H9 (cell line): ENCODE data around the gene ARL1. TPM values are rescaled to one million over a fixed set of nuclear protein-coding genes. Genes with fewer than 3 reads are reported as not detected.

Experiments used
- DNase-seq: peaks from one replicate; pipeline ENCODE4 v3.0.0-alpha.2; 2017
- H2AFZ ChIP-seq: one replicate; pipeline ENCODE4 v1.6.1; 2013; ENCODE audit warnings: mild to moderate bottlenecking, low read length, control low read depth, moderate library complexity
- H2AK5ac ChIP-seq: 2 replicates; pipeline ENCODE4 v1.6.1; 2013; ENCODE audit warnings: low read length, control low read depth, mixed read lengths; ENCODE audit not compliant: insufficient read length
- H2BK120ac ChIP-seq: one replicate; pipeline ENCODE4 v1.6.1; 2013; ENCODE audit warnings: low read depth, mild to moderate bottlenecking, low read length, control low read depth, inconsistent platforms; ENCODE audit not compliant: poor library complexity, severe bottlenecking
- H2BK12ac ChIP-seq: 2 replicates; pipeline ENCODE4 v1.6.1; 2013; ENCODE audit warnings: low read length, control low read depth, mixed read lengths, low read depth; ENCODE audit not compliant: insufficient read length
- H2BK15ac ChIP-seq: 2 replicates; pipeline ENCODE4 v1.6.1; 2013; ENCODE audit warnings: low read depth, low read length, control low read depth
- H2BK20ac ChIP-seq: one replicate; pipeline ENCODE4 v1.6.1; 2013; ENCODE audit warnings: low read depth, mild to moderate bottlenecking, low read length, control low read depth, inconsistent platforms; ENCODE audit not compliant: poor library complexity, severe bottlenecking
- H2BK5ac ChIP-seq: 2 replicates; pipeline ENCODE4 v1.6.1; 2013; ENCODE audit warnings: low read length, control low read depth, mixed read lengths; ENCODE audit not compliant: insufficient read length
- H3K14ac ChIP-seq: 2 replicates; pipeline ENCODE4 v1.6.1; 2013; ENCODE audit warnings: low read length, control low read depth; ENCODE audit not compliant: insufficient read depth
- H3K18ac ChIP-seq: 2 replicates; pipeline ENCODE4 v1.6.1; 2013; ENCODE audit warnings: low read depth, mild to moderate bottlenecking, mixed read lengths, low read length, control low read depth; ENCODE audit not compliant: insufficient read length
- H3K23ac ChIP-seq: 2 replicates; pipeline ENCODE4 v1.6.1; 2013; ENCODE audit warnings: low read length, control low read depth, mixed read lengths, low read depth; ENCODE audit not compliant: insufficient read length
- H3K23me2 ChIP-seq: 2 replicates; pipeline ENCODE4 v1.6.1; 2013; ENCODE audit warnings: low read depth, mild to moderate bottlenecking, mixed read lengths, low read length, control low read depth; ENCODE audit not compliant: insufficient read length, poor library complexity, severe bottlenecking
- H3K27ac ChIP-seq: 2 replicates; pipeline ENCODE4 v1.5.1; 2013; ENCODE audit warnings: low read length, control low read depth, mixed read lengths, low read depth; ENCODE audit not compliant: insufficient read length
- H3K27me3 ChIP-seq: 2 replicates; pipeline ENCODE4 v1.6.1; 2013; ENCODE audit warnings: low read length, control low read depth, inconsistent platforms; ENCODE audit not compliant: insufficient read depth
- H3K4ac ChIP-seq: 2 replicates; pipeline ENCODE4 v1.6.1; 2013; ENCODE audit warnings: low read depth, mild to moderate bottlenecking, control low read depth, inconsistent platforms, low read length, moderate library complexity
- H3K4me1 ChIP-seq: 2 replicates; pipeline ENCODE4 v1.6.1; 2013; ENCODE audit warnings: low read length, control low read depth, inconsistent platforms; ENCODE audit not compliant: insufficient read depth
- H3K4me2 ChIP-seq: 2 replicates; pipeline ENCODE4 v1.6.1; 2013; ENCODE audit warnings: low read length, control low read depth, mixed read lengths; ENCODE audit not compliant: insufficient read length, insufficient read depth
- H3K56ac ChIP-seq: 2 replicates; pipeline ENCODE4 v1.6.1; 2013; ENCODE audit warnings: low read depth, mild to moderate bottlenecking, mixed read lengths, low read length, control low read depth; ENCODE audit not compliant: insufficient read length
- H3K79me1 ChIP-seq: 2 replicates; pipeline ENCODE4 v1.6.1; 2013; ENCODE audit warnings: low read depth, mild to moderate bottlenecking, moderate library complexity, low read length, control low read depth, inconsistent platforms; ENCODE audit not compliant: insufficient read depth, poor library complexity, severe bottlenecking
- H3K79me2 ChIP-seq: 2 replicates; pipeline ENCODE4 v1.6.1; 2013; ENCODE audit warnings: low read length, control low read depth, inconsistent platforms; ENCODE audit not compliant: insufficient read depth
- H3K9ac ChIP-seq: 2 replicates; pipeline ENCODE4 v1.6.1; 2013; ENCODE audit warnings: low read length, control low read depth, mixed read lengths; ENCODE audit not compliant: insufficient read length; ENCODE audit errors: extremely low read depth
- H3K9me3 ChIP-seq: one replicate; pipeline ENCODE4 v1.6.1; 2013; ENCODE audit warnings: low read depth, low read length, inconsistent platforms; ENCODE audit not compliant: control insufficient read depth
- H3T11ph ChIP-seq: one replicate; pipeline ENCODE4 v1.6.1; 2013; ENCODE audit warnings: mild to moderate bottlenecking, low read length, control low read depth, inconsistent platforms
- H4K20me1 ChIP-seq: one replicate; pipeline ENCODE4 v1.6.1; 2013; ENCODE audit not compliant: control insufficient read depth, insufficient read length, insufficient read depth
- H4K5ac ChIP-seq: 2 replicates; pipeline ENCODE4 v1.6.1; 2013; ENCODE audit warnings: low read depth, mild to moderate bottlenecking, mixed read lengths, low read length, control low read depth; ENCODE audit not compliant: insufficient read length
- H4K8ac ChIP-seq: replicated peaks from 2 replicates; pipeline ENCODE4 v1.6.1; 2013; ENCODE audit warnings: low read length, control low read depth, mixed read lengths, low read depth; ENCODE audit not compliant: insufficient read length
- H4K91ac ChIP-seq: 2 replicates; pipeline ENCODE4 v1.6.1; 2013; ENCODE audit warnings: low read depth, mild to moderate bottlenecking, moderate library complexity, mixed read lengths, low read length, control low read depth; ENCODE audit not compliant: insufficient read length
- H3K27ac Mint-ChIP-seq, 3 experiments: 2 replicates in 2 of 3; 3 replicates in 1 of 3; pipeline ENCODE4 v1.8.0; 2020 to 2021; ENCODE audit warnings: mixed read lengths in 3 of 3, mild to moderate bottlenecking in 1 of 3, moderate library complexity in 1 of 3
- H3K27me3 Mint-ChIP-seq: 2 replicates; pipeline ENCODE4 v1.8.0; 2021; ENCODE audit warnings: low read depth, mild to moderate bottlenecking, moderate library complexity, mixed read lengths
- H3K36me3 Mint-ChIP-seq, 3 experiments: 2 replicates in 2 of 3; 3 replicates in 1 of 3; pipeline ENCODE4 v1.8.0; 2020 to 2021; ENCODE audit warnings: low read depth in 3 of 3, mixed read lengths in 3 of 3; ENCODE audit not compliant: insufficient read depth in 1 of 3
- H3K4me1 Mint-ChIP-seq, 2 experiments: 2 replicates each; pipeline ENCODE4 v1.8.0; 2020; ENCODE audit warnings: mixed read lengths in 2 of 2
- H3K4me3 Mint-ChIP-seq, 2 experiments: 2 replicates in 1 of 2; 3 replicates in 1 of 2; pipeline ENCODE4 v1.8.0; 2020 to 2021; ENCODE audit warnings: mild to moderate bottlenecking in 2 of 2, mixed read lengths in 2 of 2, moderate library complexity in 1 of 2
- H3K9me3 Mint-ChIP-seq, 2 experiments: 2 replicates in 1 of 2; 3 replicates in 1 of 2; pipeline ENCODE4 v1.8.0; 2020; ENCODE audit warnings: mild to moderate bottlenecking in 2 of 2, mixed read lengths in 2 of 2, moderate library complexity in 1 of 2
- whole genome bisulfite sequencing: extraction: QIAGEN DNeasy Blood & Tissue Kit; methylation state at CpG from one replicate; pipeline ENCODE4 v1.1.7; 2013; ENCODE audit warnings: missing lambda C conversion rate, low lambda C conversion rate, mixed read lengths; ENCODE audit not compliant: insufficient read length; ENCODE audit errors: extremely low coverage; 5-methylcytosine and 5-hydroxymethylcytosine counted together
- total RNA-seq: library from RNA; stranded (reverse); gene quantifications from 2 replicates; pipeline ENCODE4 v1.2.1, GENCODE V29; 2021
- TF ChIP-seq, protein P1 (sequence below): fragments of 200-600 bp; sonication (generic); conservative IDR thresholded peaks from 3 replicates; pipeline ENCODE4 v1.8.0; 2021; ENCODE audit warnings: antibody characterized with exemption, mild to moderate bottlenecking

Gene ARL1
- total RNA-seq, 1 experiment from 2014 or later = 71.1 TPM

DNA sequence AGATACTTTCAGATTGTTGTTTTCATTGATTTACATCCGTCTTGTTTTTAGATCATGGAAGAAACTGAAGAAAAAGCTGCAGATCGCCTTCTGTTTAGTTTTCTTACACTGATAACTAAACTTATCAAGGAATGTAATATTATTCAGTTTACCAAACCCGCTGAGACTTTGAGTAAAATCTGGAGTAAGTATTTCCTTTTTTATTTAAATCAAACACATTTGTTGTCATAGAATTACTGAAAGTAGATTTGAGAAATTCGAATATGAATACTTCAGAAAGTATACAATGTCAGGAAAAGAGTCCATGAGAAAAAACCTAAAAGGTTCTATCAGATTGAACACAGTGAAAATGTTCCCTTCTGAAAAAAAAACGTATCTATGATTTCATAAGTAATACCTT is 32.0 kb downstream of the ARL1 start:
- TF ChIP-seq, protein P1, sequence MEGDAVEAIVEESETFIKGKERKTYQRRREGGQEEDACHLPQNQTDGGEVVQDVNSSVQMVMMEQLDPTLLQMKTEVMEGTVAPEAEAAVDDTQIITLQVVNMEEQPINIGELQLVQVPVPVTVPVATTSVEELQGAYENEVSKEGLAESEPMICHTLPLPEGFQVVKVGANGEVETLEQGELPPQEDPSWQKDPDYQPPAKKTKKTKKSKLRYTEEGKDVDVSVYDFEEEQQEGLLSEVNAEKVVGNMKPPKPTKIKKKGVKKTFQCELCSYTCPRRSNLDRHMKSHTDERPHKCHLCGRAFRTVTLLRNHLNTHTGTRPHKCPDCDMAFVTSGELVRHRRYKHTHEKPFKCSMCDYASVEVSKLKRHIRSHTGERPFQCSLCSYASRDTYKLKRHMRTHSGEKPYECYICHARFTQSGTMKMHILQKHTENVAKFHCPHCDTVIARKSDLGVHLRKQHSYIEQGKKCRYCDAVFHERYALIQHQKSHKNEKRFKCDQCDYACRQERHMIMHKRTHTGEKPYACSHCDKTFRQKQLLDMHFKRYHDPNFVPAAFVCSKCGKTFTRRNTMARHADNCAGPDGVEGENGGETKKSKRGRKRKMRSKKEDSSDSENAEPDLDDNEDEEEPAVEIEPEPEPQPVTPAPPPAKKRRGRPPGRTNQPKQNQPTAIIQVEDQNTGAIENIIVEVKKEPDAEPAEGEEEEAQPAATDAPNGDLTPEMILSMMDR = no peak
- Histone ChIP-seq H2BK5ac (no peak overlapping the region), H3K4me2 (no peak overlapping the region)

More for the DNA sequence above, 32.0 kb downstream of the ARL1 start:
- no peaks in the 10 kb centered on the region for H4K20me1 ChIP-seq
- no peaks in the 10 kb centered on the region for H3K23me2 ChIP-seq
- H3K4me3 Mint-ChIP-seq = no peak overlapping the region
- DNase-seq = no peak
- H3K79me1 ChIP-seq = no peaks in the 10 kb centered on the region
- no peaks in the 10 kb centered on the region for H3K9me3 ChIP-seq
- no peak overlapping the region for H2BK120ac ChIP-seq
- no peak overlapping the region for H2BK12ac ChIP-seq
- no peak overlapping the region for H3T11ph ChIP-seq
- WGBS = no CpG with 5 or more reads among the region's 5 CpGs
- no peak overlapping the region for H3K27ac Mint-ChIP-seq
- H2AFZ ChIP-seq = no peak overlapping the region
- no peaks in the 10 kb centered on the region for H3K79me2 ChIP-seq
- no peaks in the 10 kb centered on the region for H3K4me1 Mint-ChIP-seq
- no peak overlapping the region for H2BK15ac ChIP-seq
- H3K27ac ChIP-seq = no peak overlapping the region
- H3K18ac ChIP-seq = no peak overlapping the region
- H4K91ac ChIP-seq = no peak overlapping the region
- no peak overlapping the region for H3K14ac ChIP-seq
- no peak overlapping the region for H2AK5ac ChIP-seq
- H3K4ac ChIP-seq = no peak overlapping the region
- H3K4me1 ChIP-seq = no peaks in the 10 kb centered on the region
- no peaks in the 10 kb centered on the region for H3K9me3 Mint-ChIP-seq
- H3K56ac ChIP-seq = no peak overlapping the region
- H4K8ac ChIP-seq = no peak overlapping the region
- no peaks in the 10 kb centered on the region for H3K27me3 ChIP-seq
- no peak overlapping the region for H4K5ac ChIP-seq
- H2BK20ac ChIP-seq = no peak overlapping the region
- no peaks in the 10 kb centered on the region for H3K27me3 Mint-ChIP-seq
- peaks cover 35 to 81% (median 66%) of the 10 kb centered on the region in 3 experiments; a peak in 6 of 7 replicates for H3K36me3 Mint-ChIP-seq
- no peak overlapping the region for H3K9ac ChIP-seq
- no peak overlapping the region for H3K23ac ChIP-seq
